H1 (cell line): ENCODE results near the gene ZC3H18.

Experiments used
- CHD2 ChIP-seq: IDR thresholded peaks from 2 replicates; pipeline ENCODE4 v1.6.1; 2012; ENCODE audit warnings: low read length, improper control_type of control experiment
- CREB1 ChIP-seq: IDR thresholded peaks from 2 replicates; pipeline ENCODE4 v1.6.1; 2012; ENCODE audit warnings: inconsistent platforms
- CTBP2 ChIP-seq: IDR thresholded peaks from 2 replicates; pipeline ENCODE4 v1.7.0; 2011; ENCODE audit warnings: borderline replicate concordance, mild to moderate bottlenecking, moderate library complexity, mixed read lengths, low read length; ENCODE audit not compliant: insufficient read depth, insufficient read length
- CTCF ChIP-seq, 3 experiments: IDR thresholded peaks; 1 replicate in 2 of 3; 2 replicates in 1 of 3; pipeline versions ENCODE4 v1.5.1 to v1.6.1; 2011; ENCODE audit warnings: low read length in 3 of 3, mild to moderate bottlenecking in 3 of 3, inconsistent platforms in 2 of 3, low read depth in 1 of 3, moderate library complexity in 1 of 3; ENCODE audit not compliant: insufficient read depth in 1 of 3; ENCODE audit errors: control extremely low read depth in 1 of 3
- EZH2 ChIP-seq: fragments of 200-600 bp; sonication (generic); IDR thresholded peaks from 2 replicates; pipeline ENCODE4 v1.7.1; 2012; ENCODE audit warnings: low read depth, mild to moderate bottlenecking, moderate library complexity, low read length, inconsistent platforms; ENCODE audit not compliant: severe bottlenecking
- HDAC2 ChIP-seq, 2 experiments: fragments of 300-600 bp in 1 of 2; sonication (generic) in 1 of 2; IDR thresholded peaks; 2 replicates each; pipeline ENCODE4 v1.6.1; 2011 to 2012; ENCODE audit warnings: low read depth in 2 of 2, low read length in 2 of 2, mild to moderate bottlenecking in 2 of 2, moderate library complexity in 2 of 2, borderline replicate concordance in 1 of 2, inconsistent platforms in 1 of 2
- JUND ChIP-seq: IDR thresholded peaks from 2 replicates; pipeline ENCODE4 v1.6.1; 2011; ENCODE audit warnings: mild to moderate bottlenecking, improper control_type of control experiment, low read length
- POLR2AphosphoS5 ChIP-seq: IDR thresholded peaks from 2 replicates; pipeline ENCODE4 v1.6.1; 2011; ENCODE audit warnings: low read depth, low read length
- RAD21 ChIP-seq, 2 experiments: IDR thresholded peaks in 1 of 2; conservative IDR thresholded peaks in 1 of 2; 2 replicates each; pipeline ENCODE4 v1.6.1; 2011; ENCODE audit warnings: low read depth in 2 of 2, low read length in 2 of 2, improper control_type of control experiment in 1 of 2, inconsistent platforms in 1 of 2, mild to moderate bottlenecking in 1 of 2, moderate library complexity in 1 of 2
- TEAD4 ChIP-seq: IDR thresholded peaks from 2 replicates; pipeline ENCODE4 v1.6.1; 2012; ENCODE audit warnings: low read depth, low read length, inconsistent platforms, mixed read lengths
- TF ChIP-seq, protein P1 (sequence below): IDR thresholded peaks from 2 replicates; pipeline ENCODE4 v1.6.1; 2012; ENCODE audit warnings: inconsistent platforms

GRCh38 chr16:88618956-88619667, 48.9 kb downstream of the ZC3H18 start:
- no peak for TF ChIP-seq RAD21 (IDR thresholded peaks at IDR 0.05 in 1 of 2, conservative IDR thresholded peaks at IDR 0.05 in 1 of 2; ENCODE audit: low read depth in 2 of 2, low read length in 2 of 2)
- no peak for TF ChIP-seq CTCF (IDR thresholded peaks at IDR 0.05; ENCODE audit: control extremely low read depth in 1 of 3, insufficient read depth in 1 of 3, low read depth in 1 of 3, low read length in 3 of 3)
- no peak for TF ChIP-seq POLR2AphosphoS5
- TF ChIP-seq, protein P1, sequence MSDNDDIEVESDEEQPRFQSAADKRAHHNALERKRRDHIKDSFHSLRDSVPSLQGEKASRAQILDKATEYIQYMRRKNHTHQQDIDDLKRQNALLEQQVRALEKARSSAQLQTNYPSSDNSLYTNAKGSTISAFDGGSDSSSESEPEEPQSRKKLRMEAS, result no peak
- TF ChIP-seq TEAD4, result no peak
- TF ChIP-seq CTBP2, result no peak
- TF ChIP-seq CHD2, result no peak
- TF ChIP-seq JUND, result no peak
- TF ChIP-seq CREB1, result no peak
- no peak for TF ChIP-seq EZH2
- no peak for TF ChIP-seq HDAC2 (IDR thresholded peaks at IDR 0.05; ENCODE audit: borderline replicate concordance in 1 of 2, low read depth in 2 of 2, low read length in 2 of 2)
